A549 (cell line): ENCODE measurements around the gene GOLGA2. TPM values are rescaled to one million over a fixed set of nuclear protein-coding genes. Genes with fewer than 3 reads are reported as not detected.
A peak's percentile ranks its signal among the peaks of the same experiment; 100 is the strongest.

ENCODE experiments used
- ATAC-seq, 2 experiments: fragments of 200-7000 bp in 1 of 2; fragments of >200 bp in 1 of 2; cut with Nextera tagmentation in 1 of 2; cut with Tn5 transposase in 1 of 2; 3 replicates each; pipeline versions ENCODE4 v1.8.0 to v1.9.1; 2018 to 2020; ENCODE audit warnings: mild to moderate bottlenecking in 1 of 2, moderate library complexity in 1 of 2
- CTCF ChIA-PET: fragments of 300-600 bp; sonication (Branson Sonifier 250); formaldehyde crosslinking; extraction: SDS; loops from one replicate; lab custom pipeline; 2021; ENCODE audit warnings: antibody characterized with exemption, inconsistent platforms; lab: Yijun Ruan, JAX
- POLR2A ChIA-PET: fragments of 350-600 bp; formaldehyde crosslinking; extraction: SDS; loops from one replicate; lab custom pipeline; 2021; ENCODE audit warnings: antibody characterized with exemption, inconsistent platforms; lab: Yijun Ruan, JAX
- DNase-seq, 2 experiments: peaks; one replicate each; pipeline versions ENCODE4 v3.0.0 to v3.0.0-alpha.2; 2011 to 2016; ENCODE audit warnings: low read depth in 1 of 2, low spot score in 1 of 2
- FAIRE-seq: peaks from 2 replicates; lab custom pipeline; 2011; peaks lifted over from hg19 to GRCh38; lab: Jason Lieb, UNC
- H3K27ac ChIP-seq, 2 experiments: fragments of >200 bp; sonication (Bioruptor Twin); formaldehyde crosslinking; 3 replicates each; pipeline ENCODE4 v1.5.1; 2016 to 2017
- H3K4me1 ChIP-seq: fragments of >200 bp; sonication (Bioruptor Twin); formaldehyde crosslinking; 3 replicates; pipeline ENCODE4 v1.6.1; 2016
- H3K4me2 ChIP-seq: fragments of >200 bp; sonication (Bioruptor Twin); formaldehyde crosslinking; 3 replicates; pipeline ENCODE4 v1.6.1; 2016
- H3K4me3 ChIP-seq: fragments of >200 bp; sonication (Bioruptor Twin); formaldehyde crosslinking; 3 replicates; pipeline ENCODE4 v1.5.1; 2016
- H3K9me3 ChIP-seq: fragments of >200 bp; sonication (Bioruptor Twin); formaldehyde crosslinking; 3 replicates; pipeline ENCODE4 v1.6.1; 2016
- CBX2 ChIP-seq: fragments of 200-600 bp; sonication (generic); IDR thresholded peaks from 2 replicates; pipeline ENCODE4 v1.6.1; 2016; ENCODE audit warnings: low read depth, mild to moderate bottlenecking, borderline replicate concordance
- EHMT2 ChIP-seq: fragments of 200-600 bp; sonication (generic); IDR thresholded peaks from 2 replicates; pipeline ENCODE4 v1.6.1; 2016; ENCODE audit warnings: antibody characterized with exemption, low read depth, mild to moderate bottlenecking, moderate library complexity
- ELK1 ChIP-seq: fragments of 150-350 bp; IDR thresholded peaks from 2 replicates; pipeline ENCODE4 v1.6.1; 2014; ENCODE audit warnings: low read depth, mild to moderate bottlenecking, low read length
- ESRRA ChIP-seq: fragments of 150-350 bp; IDR thresholded peaks from 2 replicates; pipeline ENCODE4 v1.6.1; 2014; ENCODE audit warnings: mild to moderate bottlenecking, low read length, borderline replicate concordance
- GATA3 ChIP-seq: IDR thresholded peaks from 2 replicates; pipeline ENCODE4 v1.6.1; 2012; ENCODE audit warnings: borderline replicate concordance
- HEYL ChIP-seq: fragments of 250-450 bp; sonication (Bioruptor Pico); IDR thresholded peaks from 2 replicates; pipeline ENCODE4 v1.8.0; 2021; ENCODE audit warnings: mild to moderate bottlenecking, moderate library complexity
- HOXB13 ChIP-seq: fragments of 250-450 bp; sonication (Bioruptor Pico); IDR thresholded peaks from 2 replicates; pipeline ENCODE4 v1.5.0; 2020; ENCODE audit warnings: low read depth, mild to moderate bottlenecking, moderate library complexity
- HOXB5 ChIP-seq: fragments of 250-450 bp; sonication (Bioruptor Pico); IDR thresholded peaks from 2 replicates; pipeline ENCODE4 v1.5.0; 2020; ENCODE audit warnings: mild to moderate bottlenecking, moderate library complexity
- JUNB ChIP-seq: fragments of >200 bp; sonication (Bioruptor Twin); formaldehyde crosslinking; IDR thresholded peaks from 2 replicates; pipeline ENCODE4 v1.6.1; 2016
- KDM1A ChIP-seq: fragments of 200-600 bp; sonication (generic); IDR thresholded peaks from 2 replicates; pipeline ENCODE4 v1.6.1; 2016; ENCODE audit warnings: low read depth, mild to moderate bottlenecking
- MAFK ChIP-seq: fragments of 450-650 bp; IDR thresholded peaks from 2 replicates; pipeline ENCODE4 v1.6.1; 2014; ENCODE audit not compliant: partially characterized antibody
- NR3C1 ChIP-seq: fragments of >200 bp; sonication (Bioruptor Twin); formaldehyde crosslinking; IDR thresholded peaks from 3 replicates; pipeline ENCODE4 v1.6.1; 2017
- PBX3 ChIP-seq: IDR thresholded peaks from 2 replicates; pipeline ENCODE4 v1.6.1; 2012
- TFCP2L1 ChIP-seq: fragments of 250-450 bp; sonication (Bioruptor Pico); IDR thresholded peaks from 2 replicates; pipeline ENCODE4 v1.5.0; 2021; ENCODE audit warnings: mild to moderate bottlenecking
- ZC3H11A ChIP-seq: fragments of 450-650 bp; IDR thresholded peaks from 2 replicates; pipeline ENCODE4 v1.6.1; 2014; ENCODE audit warnings: antibody characterized with exemption, mild to moderate bottlenecking
- ZFP36 ChIP-seq: fragments of 450-650 bp; IDR thresholded peaks from 2 replicates; pipeline ENCODE4 v1.6.1; 2014; ENCODE audit warnings: borderline replicate concordance; ENCODE audit not compliant: partially characterized antibody
- ZNF302 ChIP-seq: fragments of 250-450 bp; sonication (Bioruptor Pico); IDR thresholded peaks from 2 replicates; pipeline ENCODE4 v1.9.0; 2021; ENCODE audit warnings: inconsistent platforms, mild to moderate bottlenecking, moderate library complexity
- WGBS: methylation state at CpG from one replicate; pipeline ENCODE4 v1.1.6; 2017; ENCODE audit errors: missing lambda C conversion rate; 5-methylcytosine and 5-hydroxymethylcytosine counted together
- polyA plus RNA-seq, 4 experiments: library from polyadenylated mRNA; depleted of rRNA in 3 of 4; stranded (reverse); fragments of >200 nt; fragmentation: RNase III in 1 of 4; extraction: RNeasy Plus Mini Kit Qiagen cat#74134 plus additional on column Dnase treatment in 1 of 4; gene quantifications; 2 replicates in 3 of 4; 3 replicates in 1 of 4; pipeline ENCODE4 v1.2.3, GENCODE V29; 2011 to 2017

Gene GOLGA2
- polyA plus RNA-seq, 2 of the 4 experiments (the other 2 are of a cell fraction) = 55.3 to 60.1 TPM

- H3K9me3 ChIP-seq = no peaks in the 10 kb centered on the region
- DNase-seq = no peak
- 90% methylated on average over 12 of the region's 19 CpGs for WGBS
- FAIRE-seq = no peak
- TF ChIP-seq JUNB (no peak), HOXB13 (CRISPR knock-in tag) (no peak), HEYL (no peak), PBX3 (no peak), ESRRA (no peak), CBX2 (no peak), ZFP36 (no peak)
- TF ChIP-seq, all 56 proteins: peak for 0
- peak in 1 of 2 experiments; percentile 34; a peak in 4 of 6 replicates for ATAC-seq
- H3K4me2 ChIP-seq = no peak overlapping the region
- no peak overlapping the region for H3K4me3 ChIP-seq
- CTCF ChIA-PET = interaction anchor here (1.0 to 2.0 kb wide), 4 partner anchors 15 to 55 kb away, joined by 3 to 5 read pairs (median 4); no protein-coding TSS in a partner anchor
- no peaks in the 10 kb centered on the region for H3K4me1 ChIP-seq
- no peak overlapping the region for H3K27ac ChIP-seq
- POLR2A ChIA-PET = no interaction called here
Measured at GRCh38 chr9:128225770-128226411, 49.9 kb downstream of the GOLGA2 start.

- no peak for TF ChIP-seq MAFK
- no peak for TF ChIP-seq GATA3
- TF ChIP-seq ZC3H11A = no peak
- no peak for TF ChIP-seq EHMT2
- TF ChIP-seq ZNF302 (CRISPR knock-in tag) = no peak
- no peak for TF ChIP-seq NR3C1
- no peak for TF ChIP-seq ZFP36
- TF ChIP-seq TFCP2L1 (CRISPR knock-in tag) = no peak
- DNase-seq = no peak
- FAIRE-seq = no peak
- no peak overlapping the region for H3K4me3 ChIP-seq
- no peak overlapping the region for H3K4me2 ChIP-seq
- ChIA-PET CTCF (interaction anchor here (0.9 to 1.0 kb wide), 3 partner anchors 16 to 135 kb away, joined by 3 to 5 read pairs (median 4); no protein-coding TSS in a partner anchor), POLR2A (no interaction called here)
- H3K4me1 ChIP-seq = no peaks in the 10 kb centered on the region
- WGBS = 96% methylated on average over 7 of the region's 7 CpGs
- no peaks in the 10 kb centered on the region for H3K9me3 ChIP-seq
- ATAC-seq = no peak
- no peak overlapping the region for H3K27ac ChIP-seq
Measured at GRCh38 chr9:128224877-128225276, 50.9 kb downstream of the GOLGA2 start.

- H3K4me3 ChIP-seq = no peak overlapping the region
- DNase-seq (no peak), FAIRE-seq (no peak), ATAC-seq (no peak)
- H3K9me3 ChIP-seq = no peaks in the 10 kb centered on the region
- WGBS = 89% methylated on average over 10 of the region's 13 CpGs
- no peak overlapping the region for H3K27ac ChIP-seq
- TF ChIP-seq ELK1 (no peak), HOXB5 (CRISPR knock-in tag) (no peak), ZC3H11A (no peak), KDM1A (no peak)
- CTCF ChIA-PET = interaction anchor here (1.0 to 2.0 kb wide), 5 partner anchors 9 to 31 kb away, joined by 3 to 7 read pairs (median 4); partner anchors contain the start of genes CIZ1 and DNM1
- H3K4me2 ChIP-seq = no peak overlapping the region
- POLR2A ChIA-PET = no interaction called here
- peaks cover 9% of the 10 kb centered on the region for H3K4me1 ChIP-seq
Measured at GRCh38 chr9:128222880-128223670, 52.7 kb downstream of the GOLGA2 start.
